ENCODE measurements around the gene SEPTIN5. TPM values are rescaled to one million over a fixed set of nuclear protein-coding genes. Genes with fewer than 3 reads are reported as not detected.

Gene SEPTIN5
- total and polyA plus RNA-seq, 7 donors, result 1.2 to 26.0 (median 6.2) TPM

DNA sequence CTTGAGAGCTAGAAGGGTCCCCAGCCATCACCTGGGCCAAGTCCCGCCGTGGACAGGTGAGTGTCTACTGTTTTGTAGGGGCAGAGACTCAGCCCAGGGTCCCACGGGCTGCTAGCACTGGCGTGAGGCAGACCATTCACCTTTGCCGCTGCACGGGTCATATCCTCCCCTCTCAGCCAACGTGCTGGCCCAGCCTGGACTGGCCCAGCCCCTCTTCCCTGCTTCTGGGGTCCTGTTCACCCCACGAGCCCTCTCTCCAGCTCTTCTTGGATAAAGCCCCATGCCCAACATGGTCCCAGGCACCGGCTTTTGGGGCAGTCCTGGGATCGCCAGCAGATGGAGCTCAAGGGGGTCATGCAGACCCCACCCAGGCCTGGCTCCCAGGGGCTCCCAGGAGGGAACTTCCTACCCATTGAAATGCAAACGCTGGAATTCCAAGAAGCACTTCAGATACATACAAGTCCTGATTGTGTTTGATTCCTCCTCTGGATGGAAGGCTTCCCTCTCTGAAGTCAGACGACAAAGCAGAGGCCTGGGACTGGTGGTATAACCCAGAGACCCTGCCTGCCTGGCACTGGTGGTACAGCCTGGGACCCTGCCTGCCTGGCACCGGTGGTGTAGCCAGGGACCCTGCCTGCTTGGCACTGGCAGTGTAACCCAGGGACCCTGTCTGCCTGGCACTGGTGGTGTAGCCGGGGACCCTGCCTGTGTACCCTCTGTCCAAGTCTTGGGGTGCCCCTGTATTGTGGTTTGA lies 8.9 kb upstream of the SEPTIN5 start:
- no peak for TF ChIP-seq POLR2AphosphoS5 (IDR thresholded peaks at IDR 0.05)
- no peak for TF ChIP-seq POLR2A (IDR thresholded peaks at IDR 0.05)
- TF ChIP-seq, protein P1, sequence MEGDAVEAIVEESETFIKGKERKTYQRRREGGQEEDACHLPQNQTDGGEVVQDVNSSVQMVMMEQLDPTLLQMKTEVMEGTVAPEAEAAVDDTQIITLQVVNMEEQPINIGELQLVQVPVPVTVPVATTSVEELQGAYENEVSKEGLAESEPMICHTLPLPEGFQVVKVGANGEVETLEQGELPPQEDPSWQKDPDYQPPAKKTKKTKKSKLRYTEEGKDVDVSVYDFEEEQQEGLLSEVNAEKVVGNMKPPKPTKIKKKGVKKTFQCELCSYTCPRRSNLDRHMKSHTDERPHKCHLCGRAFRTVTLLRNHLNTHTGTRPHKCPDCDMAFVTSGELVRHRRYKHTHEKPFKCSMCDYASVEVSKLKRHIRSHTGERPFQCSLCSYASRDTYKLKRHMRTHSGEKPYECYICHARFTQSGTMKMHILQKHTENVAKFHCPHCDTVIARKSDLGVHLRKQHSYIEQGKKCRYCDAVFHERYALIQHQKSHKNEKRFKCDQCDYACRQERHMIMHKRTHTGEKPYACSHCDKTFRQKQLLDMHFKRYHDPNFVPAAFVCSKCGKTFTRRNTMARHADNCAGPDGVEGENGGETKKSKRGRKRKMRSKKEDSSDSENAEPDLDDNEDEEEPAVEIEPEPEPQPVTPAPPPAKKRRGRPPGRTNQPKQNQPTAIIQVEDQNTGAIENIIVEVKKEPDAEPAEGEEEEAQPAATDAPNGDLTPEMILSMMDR (IDR thresholded peaks at IDR 0.05), result no peak
- TF ChIP-seq EP300 (IDR thresholded peaks at IDR 0.05), result no peak
- Histone ChIP-seq H3K4me3 (no peak overlapping the region), H3K27me3 (peaks cover 0 to 15% (median 0%) of the 10 kb centered on the region in 3 donors), H3K36me3 (no peaks in the 10 kb centered on the region), H3K4me1 (no peaks in the 10 kb centered on the region), H3K9me3 (no peaks in the 10 kb centered on the region), H3K27ac (no peak overlapping the region)
- 81 to 92% methylated on average over 14 of the region's 14 CpGs for WGBS, 2 donors
- intact Hi-C loops (cut with DNase I), result no loop called here
- DNase-seq, result peak; percentile 45

DNA sequence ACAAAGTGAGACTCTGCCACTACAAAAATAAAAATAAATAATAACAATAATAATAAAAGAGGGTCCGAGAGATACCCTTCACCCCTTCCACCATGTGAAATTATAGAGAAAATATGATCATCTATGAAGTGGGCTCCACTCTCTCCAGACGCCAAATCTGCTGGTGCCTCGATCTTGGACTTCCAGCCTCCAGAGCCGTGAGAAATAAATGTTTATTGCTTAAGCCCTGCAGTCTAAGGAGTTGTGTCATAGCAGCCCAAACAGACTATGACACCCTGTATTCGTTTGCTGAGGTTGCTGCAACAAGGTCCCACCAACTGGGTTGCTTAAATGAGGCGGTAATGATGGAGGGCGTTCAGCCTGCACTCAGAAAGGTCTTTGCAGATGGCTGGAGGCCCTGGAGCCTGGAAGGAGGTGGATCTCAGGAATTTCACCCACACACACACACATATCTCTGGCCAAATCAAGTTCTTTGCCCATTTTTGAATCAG lies 7.6 kb upstream of the SEPTIN5 start:
- intact Hi-C loops (cut with DNase I), result no loop called here
- no peak overlapping the region for H3K4me3 ChIP-seq
- no peak for TF ChIP-seq POLR2A (IDR thresholded peaks at IDR 0.05)
- TF ChIP-seq EP300 (IDR thresholded peaks at IDR 0.05), result no peak
- H3K27me3 ChIP-seq, result peaks cover 0 to 15% (median 0%) of the 10 kb centered on the region in 3 donors
- H3K27ac ChIP-seq, result no peak overlapping the region
- no peaks in the 10 kb centered on the region for H3K4me1 ChIP-seq
- H3K9me3 ChIP-seq, result no peaks in the 10 kb centered on the region
- DNase-seq, result peak; percentile 33
- no peaks in the 10 kb centered on the region for H3K36me3 ChIP-seq
- WGBS, 2 donors, result 82 to 86% methylated on average over 7 of the region's 7 CpGs

DNA sequence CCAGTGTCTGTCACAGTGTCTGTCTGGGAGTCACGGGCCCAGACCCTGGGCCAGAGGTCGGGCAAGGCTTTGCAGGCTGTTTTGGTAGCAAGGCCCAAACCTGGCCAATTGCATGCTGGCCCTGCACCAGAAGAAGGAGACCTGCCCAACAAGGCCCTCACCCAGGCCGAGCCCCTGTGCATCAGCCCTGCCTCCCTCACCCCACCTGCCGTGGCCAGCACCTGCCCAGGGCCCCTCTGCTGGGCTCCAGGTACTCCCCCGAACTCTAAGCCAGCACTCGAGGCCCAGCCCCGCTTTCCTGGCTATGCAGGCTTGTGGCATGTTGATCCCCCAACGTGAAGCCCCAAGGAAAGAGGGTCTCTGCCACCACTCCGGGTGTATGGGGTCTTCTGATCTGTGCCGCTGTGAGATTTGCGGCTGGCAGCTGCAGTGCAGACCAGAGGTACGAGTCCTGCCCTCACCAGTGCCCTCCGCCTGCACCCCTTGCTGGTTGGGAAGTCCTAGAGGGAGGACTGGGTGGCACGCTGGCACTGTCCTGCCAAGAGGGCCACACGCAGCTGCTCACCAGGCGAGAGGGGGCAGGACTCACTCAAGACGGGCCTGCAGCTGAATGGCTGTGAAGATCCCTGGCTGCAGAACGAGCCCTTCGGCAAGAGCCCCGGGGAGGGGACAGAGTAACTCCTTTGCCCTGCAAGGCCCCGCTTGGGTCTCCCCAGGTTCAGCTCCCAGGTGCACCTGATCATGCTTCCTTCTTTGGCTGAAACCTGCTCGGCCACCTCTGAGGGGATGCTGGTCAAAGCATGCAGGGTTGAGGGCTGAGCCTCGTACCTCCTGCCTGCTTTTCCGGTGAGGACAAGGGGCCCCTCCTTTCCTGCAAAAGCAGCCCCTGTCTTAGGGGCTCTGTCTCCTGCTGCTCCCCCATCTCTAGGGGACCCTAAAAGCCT lies 6.7 kb upstream of the SEPTIN5 start:
- intact Hi-C loops (cut with DNase I), result no loop called here

DNA sequence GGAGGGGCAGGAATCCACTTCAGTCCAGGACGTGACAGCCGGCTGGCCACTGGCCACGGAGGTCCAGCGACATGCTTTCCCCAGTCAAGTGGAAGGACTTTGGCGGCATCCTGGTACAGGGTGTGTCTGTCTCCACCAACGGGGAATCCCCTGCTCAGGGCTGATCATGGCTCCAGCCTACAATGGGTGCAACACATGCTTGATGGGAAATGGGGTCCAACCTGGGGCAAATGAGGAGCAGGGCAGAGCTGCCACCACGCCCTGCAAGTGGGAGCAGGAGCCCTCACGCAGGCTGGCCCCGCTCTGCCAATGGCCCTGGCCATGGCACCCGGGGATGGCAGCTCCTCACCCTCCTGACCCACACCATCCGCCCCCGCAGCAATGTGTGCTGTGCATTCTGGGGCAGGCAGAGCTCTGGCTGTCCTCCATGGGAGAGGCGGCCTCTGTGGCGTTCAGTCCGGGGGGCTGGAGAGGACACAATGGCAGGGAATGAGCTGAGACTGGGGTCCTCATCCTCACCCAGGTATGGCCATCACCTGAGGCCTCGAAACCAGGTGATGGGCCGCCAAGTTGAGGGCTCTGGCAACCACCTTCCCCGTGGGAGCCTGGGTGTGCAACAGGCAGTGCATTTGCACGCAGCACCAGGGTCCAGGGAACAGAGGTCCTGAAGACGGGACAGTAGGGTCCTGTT lies 5.8 kb upstream of the SEPTIN5 start:
- no peak overlapping the region for H3K27ac ChIP-seq
- peak; percentile 61 for DNase-seq
- TF ChIP-seq, protein P1 (IDR thresholded peaks at IDR 0.05), result no peak
- no peak for TF ChIP-seq EP300 (IDR thresholded peaks at IDR 0.05)
- TF ChIP-seq POLR2AphosphoS5 (IDR thresholded peaks at IDR 0.05), result no peak
- no peak for TF ChIP-seq POLR2A (IDR thresholded peaks at IDR 0.05)
- no peaks in the 10 kb centered on the region for H3K9me3 ChIP-seq
- intact Hi-C loops (cut with DNase I), result no loop called here
- H3K36me3 ChIP-seq, result no peaks in the 10 kb centered on the region
- peaks cover 0 to 15% (median 0%) of the 10 kb centered on the region in 3 donors for H3K27me3 ChIP-seq
- no peaks in the 10 kb centered on the region for H3K4me1 ChIP-seq
- 60 to 80% methylated on average over 20 of the region's 20 CpGs for WGBS, 2 donors
- H3K4me3 ChIP-seq, result no peak overlapping the region

More for the DNA sequence above, 6.7 kb upstream of the SEPTIN5 start:
- peak; percentile 62 for DNase-seq
- no peaks in the 10 kb centered on the region for H3K36me3 ChIP-seq
- H3K9me3 ChIP-seq, result no peaks in the 10 kb centered on the region
- H3K4me3 ChIP-seq, result no peak overlapping the region
- TF ChIP-seq, protein P1 (IDR thresholded peaks at IDR 0.05), result no peak
- TF ChIP-seq POLR2AphosphoS5 (IDR thresholded peaks at IDR 0.05) (no peak), EP300 (IDR thresholded peaks at IDR 0.05) (no peak), POLR2A (IDR thresholded peaks at IDR 0.05) (no peak)
- no peak overlapping the region for H3K27ac ChIP-seq
- no peaks in the 10 kb centered on the region for H3K4me1 ChIP-seq
- H3K27me3 ChIP-seq, result peaks cover 0 to 15% (median 0%) of the 10 kb centered on the region in 3 donors
- WGBS, 2 donors, result 88 to 89% methylated on average over 24 of the region's 24 CpGs

All from sigmoid colon (tissue), 7 donors.